Testis (tissue), 2 donors: ENCODE results near the gene DBN1.

Experiments
- CTCF ChIP-seq, 3 experiments: fragments of 450-650 bp in 2 of 3; fragments of 200-600 bp in 1 of 3; sonication (generic) in 1 of 3; IDR thresholded peaks; one replicate each; pipeline ENCODE4 v1.5.1; 2016 to 2019; ENCODE audit warnings: antibody characterized with exemption in 3 of 3, mild to moderate bottlenecking in 2 of 3, moderate library complexity in 1 of 3
- POLR2A ChIP-seq: fragments of 450-650 bp; IDR thresholded peaks from one replicate; pipeline ENCODE4 v1.6.1; 2017; ENCODE audit warnings: antibody characterized with exemption, mild to moderate bottlenecking, moderate library complexity

DNA sequence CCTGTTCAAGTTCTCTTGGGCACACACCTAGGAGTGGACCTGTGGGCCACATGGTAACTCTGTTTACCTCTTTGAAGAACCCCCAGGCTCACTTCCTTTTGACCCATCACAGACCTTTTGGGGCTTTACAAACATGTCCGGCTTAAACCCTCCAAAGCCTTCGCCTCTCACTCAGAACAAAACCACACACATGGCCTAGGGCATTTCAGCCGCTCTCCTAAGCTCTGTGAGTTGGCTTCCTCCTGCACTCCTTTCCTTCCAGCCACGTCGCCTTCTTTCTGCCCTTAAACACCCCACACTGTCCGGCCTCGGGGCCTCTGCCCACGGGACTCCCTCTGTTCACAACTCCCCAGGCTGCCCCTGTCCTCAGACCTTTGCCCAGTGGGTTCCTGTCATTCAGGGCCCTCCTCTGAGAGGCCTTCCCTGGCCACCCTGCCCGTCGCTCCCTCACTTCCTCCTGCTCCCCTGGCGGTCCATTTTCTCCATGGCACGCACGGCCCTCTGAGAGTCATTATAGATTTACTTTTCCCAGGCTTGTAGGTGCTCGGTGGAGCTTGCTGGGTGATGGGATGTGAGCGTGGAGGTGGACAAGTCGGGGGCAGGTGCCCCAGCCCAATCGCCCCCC is 34.3 kb upstream of the DBN1 start:
- no peak for TF ChIP-seq CTCF (IDR thresholded peaks at IDR 0.05)
- no peak for TF ChIP-seq POLR2A
